PFSK-1 (cell line): ENCODE measurements around the gene MPP3.

Experiments used
- POLR2AphosphoS5 ChIP-seq: IDR thresholded peaks from 2 replicates; pipeline ENCODE4 v1.6.1; 2012; ENCODE audit warnings: low read depth, mild to moderate bottlenecking, control low read depth, low read length, moderate library complexity
- REST ChIP-seq, 2 experiments: IDR thresholded peaks; 2 replicates each; pipeline versions ENCODE4 v1.6.1 to v1.8.0; 2011 to 2012; ENCODE audit warnings: low read depth in 2 of 2, low read length in 2 of 2, control low read depth in 1 of 2, inconsistent platforms in 1 of 2, mild to moderate bottlenecking in 1 of 2, moderate library complexity in 1 of 2; ENCODE audit not compliant: insufficient read depth in 1 of 2

GRCh38 chr17:43759836-43760235 lies 73.1 kb downstream of the MPP3 start:
- TF ChIP-seq REST (IDR thresholded peaks at IDR 0.05; ENCODE audit: insufficient read depth in 1 of 2, low read depth in 2 of 2, low read length in 2 of 2) (no peak), POLR2AphosphoS5 (no peak)
